OCI-LY3 (cell line): ENCODE measurements around the gene ENTPD5.

ENCODE experiments used
- EZH2phosphoT487 ChIP-seq: fragments of 200-600 bp; shearing (Covaris generic); IDR thresholded peaks from 2 replicates; pipeline ENCODE4 v1.6.1; 2018; ENCODE audit warnings: antibody characterized with exemption, mixed run types, low read depth
- TF ChIP-seq, protein P1 (sequence below): fragments of 200-600, 300-600 bp; sonication (generic); IDR thresholded peaks from 2 replicates; pipeline ENCODE4 v1.5.1; 2014; ENCODE audit warnings: antibody characterized with exemption, low read length, low read depth

DNA sequence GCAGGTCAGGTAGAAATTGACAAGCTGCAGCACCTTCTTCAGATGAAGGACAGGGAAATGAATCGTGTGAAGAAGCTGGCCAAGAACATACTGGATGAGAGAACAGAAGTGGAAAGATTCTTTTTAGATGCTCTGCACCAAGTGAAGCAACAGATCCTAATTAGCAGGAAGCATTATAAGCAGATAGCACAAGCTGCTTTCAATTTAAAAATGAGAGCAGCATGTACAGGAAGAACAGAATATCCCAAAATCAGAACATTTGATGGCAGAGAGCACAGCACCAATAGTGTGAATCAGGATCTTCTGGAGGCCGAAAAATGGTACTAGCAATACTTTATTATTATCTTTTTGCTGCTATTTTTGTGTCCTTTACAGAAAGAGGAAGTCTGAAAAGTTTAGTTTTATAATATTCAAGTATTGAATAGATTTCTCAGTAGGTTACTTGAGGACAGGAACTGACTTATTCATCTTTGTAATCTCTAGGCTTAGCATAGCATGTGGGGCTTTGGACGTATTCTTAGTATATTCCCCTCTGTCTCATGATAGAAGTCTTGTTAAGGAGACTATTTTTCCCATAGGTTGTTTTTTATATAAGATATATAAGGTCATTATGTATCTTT is 30.9 kb upstream of the ENTPD5 start:
- TF ChIP-seq, protein P1, sequence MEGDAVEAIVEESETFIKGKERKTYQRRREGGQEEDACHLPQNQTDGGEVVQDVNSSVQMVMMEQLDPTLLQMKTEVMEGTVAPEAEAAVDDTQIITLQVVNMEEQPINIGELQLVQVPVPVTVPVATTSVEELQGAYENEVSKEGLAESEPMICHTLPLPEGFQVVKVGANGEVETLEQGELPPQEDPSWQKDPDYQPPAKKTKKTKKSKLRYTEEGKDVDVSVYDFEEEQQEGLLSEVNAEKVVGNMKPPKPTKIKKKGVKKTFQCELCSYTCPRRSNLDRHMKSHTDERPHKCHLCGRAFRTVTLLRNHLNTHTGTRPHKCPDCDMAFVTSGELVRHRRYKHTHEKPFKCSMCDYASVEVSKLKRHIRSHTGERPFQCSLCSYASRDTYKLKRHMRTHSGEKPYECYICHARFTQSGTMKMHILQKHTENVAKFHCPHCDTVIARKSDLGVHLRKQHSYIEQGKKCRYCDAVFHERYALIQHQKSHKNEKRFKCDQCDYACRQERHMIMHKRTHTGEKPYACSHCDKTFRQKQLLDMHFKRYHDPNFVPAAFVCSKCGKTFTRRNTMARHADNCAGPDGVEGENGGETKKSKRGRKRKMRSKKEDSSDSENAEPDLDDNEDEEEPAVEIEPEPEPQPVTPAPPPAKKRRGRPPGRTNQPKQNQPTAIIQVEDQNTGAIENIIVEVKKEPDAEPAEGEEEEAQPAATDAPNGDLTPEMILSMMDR = no peak
- TF ChIP-seq EZH2phosphoT487 = no peak
